ENCODE measurements around the gene FIGNL1. TPM values are rescaled to one million over a fixed set of nuclear protein-coding genes. Genes with fewer than 3 reads are reported as not detected.
"Not testable (repeated sequence)": the region's sequence is repeated elsewhere in the genome, so short reads cannot be mapped to it uniquely, and the experiment has no call there.

Gene FIGNL1
- total RNA-seq, 1 donor from 2014 or later: 27.5 TPM

DNA sequence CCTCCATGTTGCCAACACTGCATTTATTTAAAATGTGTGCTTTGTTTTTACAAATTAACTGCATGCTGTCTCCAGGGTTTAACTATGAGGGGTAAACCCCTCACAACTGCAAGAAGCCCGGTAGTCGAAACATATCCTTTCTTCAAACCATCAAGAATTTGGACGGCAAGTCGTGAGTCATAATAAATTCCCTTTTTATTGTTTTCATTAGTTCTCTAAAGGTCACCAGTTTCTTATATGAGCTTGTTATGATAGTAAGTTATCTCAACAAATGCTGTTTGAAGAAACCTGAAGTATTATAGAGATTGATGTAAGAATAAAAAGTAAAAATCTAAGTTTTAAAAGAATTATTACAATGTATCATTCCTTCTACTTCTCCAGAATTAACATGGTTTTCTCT is 12.2 kb upstream of the FIGNL1 start:
- TF ChIP-seq, protein P1, sequence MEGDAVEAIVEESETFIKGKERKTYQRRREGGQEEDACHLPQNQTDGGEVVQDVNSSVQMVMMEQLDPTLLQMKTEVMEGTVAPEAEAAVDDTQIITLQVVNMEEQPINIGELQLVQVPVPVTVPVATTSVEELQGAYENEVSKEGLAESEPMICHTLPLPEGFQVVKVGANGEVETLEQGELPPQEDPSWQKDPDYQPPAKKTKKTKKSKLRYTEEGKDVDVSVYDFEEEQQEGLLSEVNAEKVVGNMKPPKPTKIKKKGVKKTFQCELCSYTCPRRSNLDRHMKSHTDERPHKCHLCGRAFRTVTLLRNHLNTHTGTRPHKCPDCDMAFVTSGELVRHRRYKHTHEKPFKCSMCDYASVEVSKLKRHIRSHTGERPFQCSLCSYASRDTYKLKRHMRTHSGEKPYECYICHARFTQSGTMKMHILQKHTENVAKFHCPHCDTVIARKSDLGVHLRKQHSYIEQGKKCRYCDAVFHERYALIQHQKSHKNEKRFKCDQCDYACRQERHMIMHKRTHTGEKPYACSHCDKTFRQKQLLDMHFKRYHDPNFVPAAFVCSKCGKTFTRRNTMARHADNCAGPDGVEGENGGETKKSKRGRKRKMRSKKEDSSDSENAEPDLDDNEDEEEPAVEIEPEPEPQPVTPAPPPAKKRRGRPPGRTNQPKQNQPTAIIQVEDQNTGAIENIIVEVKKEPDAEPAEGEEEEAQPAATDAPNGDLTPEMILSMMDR (IDR thresholded peaks at IDR 0.05; ENCODE audit: insufficient read depth, low read length, poor library complexity, severe bottlenecking): no peak
- Histone ChIP-seq H3K4me3 (ENCODE audit: low read depth, low read length) (no peak overlapping the region), H3K27me3 (ENCODE audit: control insufficient read depth, insufficient read depth, low read length) (no peaks in the 10 kb centered on the region), H3K36me3 (ENCODE audit: control insufficient read depth, insufficient read depth, low read length) (no peaks in the 10 kb centered on the region)
- DNase-seq (ENCODE audit: low read depth): no peak

DNA sequence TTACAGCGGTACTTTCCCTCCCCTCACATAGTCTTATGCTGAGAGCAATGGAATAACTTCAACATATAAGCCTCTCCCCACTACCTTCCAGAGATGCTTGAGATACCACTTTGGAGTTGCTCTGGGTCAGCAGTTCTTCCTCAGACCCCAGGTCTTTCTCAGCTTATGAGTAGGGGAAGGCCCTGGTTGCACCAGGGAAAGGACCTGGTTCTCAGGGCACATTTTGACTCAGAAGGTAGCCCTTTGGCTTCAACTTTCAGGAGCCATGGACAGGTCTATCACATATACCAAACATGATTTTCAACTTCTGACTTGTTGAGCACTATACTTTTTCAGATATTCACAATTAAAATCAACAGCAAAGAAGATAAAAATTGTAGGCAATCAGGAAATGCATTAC is 11.5 kb upstream of the FIGNL1 start:
- H3K36me3 ChIP-seq (ENCODE audit: control insufficient read depth, insufficient read depth, low read length): no peaks in the 10 kb centered on the region
- no peak overlapping the region for H3K4me3 ChIP-seq (ENCODE audit: low read depth, low read length)
- TF ChIP-seq, protein P1 (IDR thresholded peaks at IDR 0.05; ENCODE audit: insufficient read depth, low read length, poor library complexity, severe bottlenecking): no peak
- H3K27me3 ChIP-seq (ENCODE audit: control insufficient read depth, insufficient read depth, low read length): no peaks in the 10 kb centered on the region
- DNase-seq (ENCODE audit: low read depth): no peak

DNA sequence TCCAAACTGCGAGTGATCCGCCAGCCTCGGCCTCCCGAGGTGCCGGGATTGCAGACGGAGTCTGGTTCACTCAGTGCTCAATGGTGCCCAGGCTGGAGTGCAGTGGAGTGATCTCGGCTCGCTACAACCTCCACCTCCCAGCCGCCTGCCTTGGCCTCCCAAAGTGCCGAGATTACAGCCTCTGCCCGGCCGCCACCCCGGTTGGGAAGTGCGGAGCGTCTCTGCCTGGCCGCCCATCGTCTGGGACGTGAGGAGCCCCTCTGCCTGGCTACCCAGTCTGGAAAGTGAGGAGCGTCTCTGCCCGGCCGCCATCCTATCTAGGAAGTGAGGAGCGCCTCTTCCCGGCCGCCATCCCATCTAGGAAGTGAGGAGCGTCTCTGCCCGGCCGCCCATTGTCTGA is 9.0 kb upstream of the FIGNL1 start:
- not testable (repeated sequence) for H3K27me3 ChIP-seq (ENCODE audit: control insufficient read depth, insufficient read depth, low read length); H3K36me3 ChIP-seq (ENCODE audit: control insufficient read depth, insufficient read depth, low read length); H3K4me3 ChIP-seq (ENCODE audit: low read depth, low read length); DNase-seq (ENCODE audit: low read depth)

DNA sequence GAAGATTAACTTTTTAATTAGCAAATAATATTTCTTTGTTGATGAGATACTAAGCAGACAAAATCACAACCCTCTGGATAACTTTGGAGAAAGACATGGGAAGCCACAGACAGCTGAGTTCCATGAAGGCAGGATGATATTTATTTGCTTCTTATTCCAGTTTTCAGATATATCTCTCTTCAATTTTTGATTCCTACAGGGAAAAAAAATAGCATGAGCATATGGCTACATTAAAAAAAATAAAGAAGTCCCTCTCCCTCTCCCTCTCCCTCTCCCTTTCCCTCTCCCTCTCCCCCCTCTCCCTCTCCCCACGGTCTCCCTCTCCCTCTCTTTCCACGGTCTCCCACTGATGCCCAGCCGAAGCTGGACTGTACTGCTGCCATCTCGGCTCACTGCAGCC is 8.5 kb upstream of the FIGNL1 start:
- not testable (repeated sequence) for H3K4me3 ChIP-seq (ENCODE audit: low read depth, low read length); H3K27me3 ChIP-seq (ENCODE audit: control insufficient read depth, insufficient read depth, low read length); DNase-seq (ENCODE audit: low read depth); H3K36me3 ChIP-seq (ENCODE audit: control insufficient read depth, insufficient read depth, low read length)

DNA sequence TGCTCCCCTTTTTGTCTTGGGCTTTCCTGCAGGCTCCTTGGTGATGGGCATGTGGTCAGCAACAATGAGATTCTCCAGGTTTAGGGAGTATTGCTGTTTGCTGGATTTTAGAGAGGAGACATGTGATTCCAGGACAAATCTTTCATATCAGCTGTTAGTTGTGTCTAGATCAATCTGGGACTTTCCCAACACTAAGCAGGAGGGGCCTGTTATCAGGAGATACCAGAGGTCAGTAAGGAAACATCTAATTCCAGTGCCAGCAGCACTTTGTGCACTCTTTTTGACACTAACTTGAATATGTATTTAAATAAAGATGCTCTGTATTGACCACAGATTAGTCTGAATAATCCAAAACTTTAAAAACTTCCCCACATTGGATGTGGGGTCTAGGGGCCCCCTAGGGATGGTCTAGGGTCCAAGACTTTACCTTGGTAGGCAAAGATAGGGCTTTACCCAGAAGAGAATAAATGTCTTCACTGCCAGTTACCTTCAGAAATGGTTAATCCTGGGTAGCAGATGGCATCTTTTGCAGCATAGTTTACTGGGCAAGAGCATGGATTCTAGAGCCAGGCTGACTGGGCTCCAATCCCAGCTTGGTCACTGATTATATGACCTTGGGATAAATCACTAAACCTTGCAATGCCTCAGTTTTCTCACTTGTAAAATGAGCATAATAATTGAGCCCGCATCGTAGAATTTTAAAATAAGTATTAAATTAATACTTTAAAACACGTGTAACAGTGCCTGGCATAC is 6.4 kb upstream of the FIGNL1 start:
- Histone ChIP-seq H3K36me3 (ENCODE audit: control insufficient read depth, insufficient read depth, low read length) (no peaks in the 10 kb centered on the region), H3K4me3 (ENCODE audit: low read depth, low read length) (no peak overlapping the region), H3K27me3 (ENCODE audit: control insufficient read depth, insufficient read depth, low read length) (no peaks in the 10 kb centered on the region)
- TF ChIP-seq, protein P1 (IDR thresholded peaks at IDR 0.05; ENCODE audit: insufficient read depth, low read length, poor library complexity, severe bottlenecking): no peak
- no peak for DNase-seq (ENCODE audit: low read depth)

DNA sequence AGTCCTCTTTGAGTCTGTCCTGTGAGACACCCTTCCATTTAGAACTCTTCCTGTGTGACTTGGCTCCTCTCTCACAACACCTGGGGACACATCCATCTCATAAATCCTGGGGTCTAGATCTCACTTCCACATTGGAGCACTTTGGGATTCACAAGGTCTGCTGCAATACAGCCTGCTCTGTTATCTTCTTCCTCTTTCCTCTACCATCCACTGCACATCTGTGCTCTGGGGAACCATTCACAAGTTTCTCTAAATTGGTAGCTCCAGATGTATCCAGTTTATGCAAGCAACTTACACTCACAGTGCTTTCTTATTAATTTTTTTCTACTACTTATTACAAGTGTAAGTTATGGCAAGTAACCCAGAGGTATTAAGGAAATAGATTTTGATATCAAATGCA is 5.5 kb upstream of the FIGNL1 start:
- Histone ChIP-seq H3K36me3 (ENCODE audit: control insufficient read depth, insufficient read depth, low read length) (no peaks in the 10 kb centered on the region), H3K4me3 (ENCODE audit: low read depth, low read length) (no peak overlapping the region), H3K27me3 (ENCODE audit: control insufficient read depth, insufficient read depth, low read length) (no peaks in the 10 kb centered on the region)
- no peak for DNase-seq (ENCODE audit: low read depth)
- TF ChIP-seq, protein P1 (IDR thresholded peaks at IDR 0.05; ENCODE audit: insufficient read depth, low read length, poor library complexity, severe bottlenecking): no peak

DNA sequence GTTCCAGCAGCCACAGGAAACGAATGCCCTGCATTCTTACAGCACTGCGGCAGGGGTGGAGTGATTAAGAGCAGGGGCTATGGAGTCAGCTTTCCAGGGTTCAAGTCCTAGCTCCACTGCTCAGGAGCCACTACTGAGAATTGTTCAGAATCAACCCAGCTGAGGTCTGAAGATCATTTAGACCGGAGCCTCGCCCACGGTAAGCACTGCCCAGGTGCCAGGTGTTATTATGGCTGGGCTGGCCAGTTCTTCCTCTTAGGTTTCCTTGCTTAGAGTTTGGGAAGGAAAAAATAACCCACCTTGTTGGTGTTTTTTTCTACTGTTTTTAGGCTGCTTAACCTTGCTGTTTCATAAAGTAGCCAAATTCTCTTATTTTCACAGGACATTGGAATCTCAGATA is 4.8 kb upstream of the FIGNL1 start:
- H3K27me3 ChIP-seq (ENCODE audit: control insufficient read depth, insufficient read depth, low read length): no peaks in the 10 kb centered on the region
- no peaks in the 10 kb centered on the region for H3K36me3 ChIP-seq (ENCODE audit: control insufficient read depth, insufficient read depth, low read length)
- no peak for DNase-seq (ENCODE audit: low read depth)
- TF ChIP-seq, protein P1 (IDR thresholded peaks at IDR 0.05; ENCODE audit: insufficient read depth, low read length, poor library complexity, severe bottlenecking): no peak
- no peak overlapping the region for H3K4me3 ChIP-seq (ENCODE audit: low read depth, low read length)
